Sigmoid colon (tissue), 4 donors: Measurements from ENCODE around the gene DEGS1.

Experiments used
- CTCF ChIP-seq, 4 experiments: fragments of 450-650 bp in 3 of 4; fragments of 200-600 bp in 1 of 4; IDR thresholded peaks; one replicate each; pipeline ENCODE4 v1.5.1; 2016 to 2019; ENCODE audit warnings: antibody characterized with exemption in 4 of 4, mild to moderate bottlenecking in 3 of 4, moderate library complexity in 2 of 4
- EP300 ChIP-seq, 4 donors: sonication (generic); formaldehyde crosslinking; IDR thresholded peaks; one replicate each; pipeline ENCODE4 v1.6.1; 2017; ENCODE audit warnings: antibody characterized with exemption in 4 of 4
- POLR2A ChIP-seq, 2 donors: fragments of 450-650 bp; IDR thresholded peaks; one replicate each; pipeline ENCODE4 v1.6.1; 2016; ENCODE audit warnings: antibody characterized with exemption in 2 of 2, mild to moderate bottlenecking in 2 of 2, moderate library complexity in 2 of 2
- POLR2AphosphoS5 ChIP-seq, 4 donors: sonication (generic); formaldehyde crosslinking; IDR thresholded peaks; one replicate each; pipeline ENCODE4 v1.6.1; 2017; ENCODE audit warnings: antibody characterized with exemption in 4 of 4

GRCh38 chr1:224223819-224224714 lies 41.0 kb downstream of the DEGS1 start:
- TF ChIP-seq CTCF (IDR thresholded peaks at IDR 0.05) (no peak), POLR2A (IDR thresholded peaks at IDR 0.05) (no peak), EP300 (IDR thresholded peaks at IDR 0.05) (no peak), POLR2AphosphoS5 (IDR thresholded peaks at IDR 0.05) (peak in 3 of 4 donors; percentile 44 to 63 (median 55))
